ENCODE results near the gene LETM1. TPM values are rescaled to one million over a fixed set of nuclear protein-coding genes. Genes with fewer than 3 reads are reported as not detected.

LETM1 gene
- total and polyA plus RNA-seq, 2 of the 13 experiments (the other 11 are each of a cell fraction or from before 2014, with no cell fraction given), result 9.7 to 41.6 TPM

GRCh38 chr4:1784395-1784788, 71.6 kb downstream of the LETM1 start (continued):
- TF ChIP-seq ZGPAT (CRISPR knock-in tag; IDR thresholded peaks at IDR 0.05) (no peak), RXRB (CRISPR knock-in tag; IDR thresholded peaks at IDR 0.05; ENCODE audit: borderline replicate concordance) (no peak), MYC (CRISPR knock-in tag; IDR thresholded peaks at IDR 0.05; ENCODE audit: borderline replicate concordance) (0 out of 2 replicates have a peak, but pooled peaks have one; percentile 32), TOPORS (CRISPR knock-in tag; IDR thresholded peaks at IDR 0.05) (0 out of 2 replicates have a peak, but pooled peaks have one; percentile 19), ZNF792 (CRISPR knock-in tag; IDR thresholded peaks at IDR 0.05) (no peak), RFXAP (CRISPR knock-in tag; IDR thresholded peaks at IDR 0.05; ENCODE audit: borderline replicate concordance) (peak; percentile 56; the same call in 1 of the 2 replicates), HNF1A (IDR thresholded peaks at IDR 0.05; ENCODE audit: low read depth) (no peak), HNF1A (CRISPR knock-in tag; IDR thresholded peaks at IDR 0.05; ENCODE audit: borderline replicate concordance) (no peak), ZNF280D (CRISPR knock-in tag; IDR thresholded peaks at IDR 0.05) (no peak), GATAD2A (CRISPR knock-in tag; IDR thresholded peaks at IDR 0.05) (no peak), NONO (IDR thresholded peaks at IDR 0.05) (no peak), NONO (CRISPR knock-in tag; conservative IDR thresholded peaks at IDR 0.05) (no peak), ZNF564 (CRISPR knock-in tag; IDR thresholded peaks at IDR 0.05) (no peak), RXRA (CRISPR knock-in tag; IDR thresholded peaks at IDR 0.05) (no peak), ZKSCAN5 (CRISPR knock-in tag; IDR thresholded peaks at IDR 0.05) (no peak), ZNF772 (CRISPR knock-in tag; IDR thresholded peaks at IDR 0.05) (no peak), GMEB2 (CRISPR knock-in tag; IDR thresholded peaks at IDR 0.05; ENCODE audit: low read depth) (no peak), SP5 (CRISPR knock-in tag; IDR thresholded peaks at IDR 0.05; ENCODE audit: borderline replicate concordance, low read depth) (no peak), AGO2 (optimal IDR thresholded peaks at IDR 0.05; ENCODE audit: low read depth, low read length) (peak; percentile 81), RARA (CRISPR knock-in tag; IDR thresholded peaks at IDR 0.05) (no peak), ZSCAN21 (CRISPR knock-in tag; IDR thresholded peaks at IDR 0.05; ENCODE audit: borderline replicate concordance) (no peak), MED13 (CRISPR knock-in tag; IDR thresholded peaks at IDR 0.05) (0 out of 2 replicates have a peak, but pooled peaks have one; percentile 54)
